ENCODE results near the gene LRP10. TPM values are rescaled to one million over a fixed set of nuclear protein-coding genes. Genes with fewer than 3 reads are reported as not detected.

LRP10 gene
- total RNA-seq, 6 donors from 2014 or later: 90.2 to 169 (median 149) TPM

DNA sequence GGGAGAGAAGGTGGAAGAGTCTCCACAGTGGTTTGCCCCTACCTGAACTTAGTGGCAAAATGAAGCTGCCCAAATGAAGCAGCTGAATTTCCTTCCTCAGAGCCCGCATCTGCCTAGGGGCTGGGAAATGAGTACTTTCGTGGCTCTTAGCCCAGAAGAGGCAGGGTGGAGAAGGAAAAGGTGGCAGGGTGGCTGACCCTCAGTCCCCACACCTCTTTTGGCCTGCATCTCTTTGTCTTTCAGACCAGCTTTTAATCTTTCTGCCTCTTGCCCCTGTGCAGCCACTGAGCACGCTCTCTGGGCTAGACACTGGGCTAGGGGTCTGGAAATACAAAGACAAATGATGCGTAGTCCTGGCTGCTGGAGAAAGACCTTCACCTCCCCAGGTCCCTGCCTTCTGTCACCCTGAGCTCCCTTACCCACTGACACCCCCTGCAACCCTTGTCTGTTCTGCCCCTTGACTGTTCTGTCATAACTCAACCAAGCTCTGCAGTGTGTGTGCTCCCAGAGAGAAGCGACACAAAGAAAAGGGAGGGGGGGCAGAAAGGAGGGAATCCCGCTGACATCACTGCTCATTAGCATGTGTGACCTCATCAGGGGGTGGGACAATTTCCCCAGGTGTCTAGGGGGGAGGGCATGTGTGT is 11.1 kb downstream of the LRP10 start:
- Histone ChIP-seq H3K27ac (no peak overlapping the region), H3K4me3 (no peak overlapping the region), H3K9me3 (no peaks in the 10 kb centered on the region), H3K4me1 (peaks cover 11 to 32% (median 28%) of the 10 kb centered on the region in 4 donors), H3K27me3 (no peaks in the 10 kb centered on the region), H3K36me3 (peaks cover 7 to 19% (median 10%) of the 10 kb centered on the region in 4 donors)
- ATAC-seq (ENCODE audit: low FRiP score in 2 of 2) (no peak), DNase-seq (no peak)
- TF ChIP-seq, protein P1, sequence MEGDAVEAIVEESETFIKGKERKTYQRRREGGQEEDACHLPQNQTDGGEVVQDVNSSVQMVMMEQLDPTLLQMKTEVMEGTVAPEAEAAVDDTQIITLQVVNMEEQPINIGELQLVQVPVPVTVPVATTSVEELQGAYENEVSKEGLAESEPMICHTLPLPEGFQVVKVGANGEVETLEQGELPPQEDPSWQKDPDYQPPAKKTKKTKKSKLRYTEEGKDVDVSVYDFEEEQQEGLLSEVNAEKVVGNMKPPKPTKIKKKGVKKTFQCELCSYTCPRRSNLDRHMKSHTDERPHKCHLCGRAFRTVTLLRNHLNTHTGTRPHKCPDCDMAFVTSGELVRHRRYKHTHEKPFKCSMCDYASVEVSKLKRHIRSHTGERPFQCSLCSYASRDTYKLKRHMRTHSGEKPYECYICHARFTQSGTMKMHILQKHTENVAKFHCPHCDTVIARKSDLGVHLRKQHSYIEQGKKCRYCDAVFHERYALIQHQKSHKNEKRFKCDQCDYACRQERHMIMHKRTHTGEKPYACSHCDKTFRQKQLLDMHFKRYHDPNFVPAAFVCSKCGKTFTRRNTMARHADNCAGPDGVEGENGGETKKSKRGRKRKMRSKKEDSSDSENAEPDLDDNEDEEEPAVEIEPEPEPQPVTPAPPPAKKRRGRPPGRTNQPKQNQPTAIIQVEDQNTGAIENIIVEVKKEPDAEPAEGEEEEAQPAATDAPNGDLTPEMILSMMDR (IDR thresholded peaks at IDR 0.05): no peak
- TF ChIP-seq POLR2A (IDR thresholded peaks at IDR 0.05) (no peak), POLR2AphosphoS5 (IDR thresholded peaks at IDR 0.05) (no peak), EP300 (IDR thresholded peaks at IDR 0.05) (no peak)
- WGBS, 2 donors: 30 to 32% methylated on average over 6 of the region's 6 CpGs

DNA sequence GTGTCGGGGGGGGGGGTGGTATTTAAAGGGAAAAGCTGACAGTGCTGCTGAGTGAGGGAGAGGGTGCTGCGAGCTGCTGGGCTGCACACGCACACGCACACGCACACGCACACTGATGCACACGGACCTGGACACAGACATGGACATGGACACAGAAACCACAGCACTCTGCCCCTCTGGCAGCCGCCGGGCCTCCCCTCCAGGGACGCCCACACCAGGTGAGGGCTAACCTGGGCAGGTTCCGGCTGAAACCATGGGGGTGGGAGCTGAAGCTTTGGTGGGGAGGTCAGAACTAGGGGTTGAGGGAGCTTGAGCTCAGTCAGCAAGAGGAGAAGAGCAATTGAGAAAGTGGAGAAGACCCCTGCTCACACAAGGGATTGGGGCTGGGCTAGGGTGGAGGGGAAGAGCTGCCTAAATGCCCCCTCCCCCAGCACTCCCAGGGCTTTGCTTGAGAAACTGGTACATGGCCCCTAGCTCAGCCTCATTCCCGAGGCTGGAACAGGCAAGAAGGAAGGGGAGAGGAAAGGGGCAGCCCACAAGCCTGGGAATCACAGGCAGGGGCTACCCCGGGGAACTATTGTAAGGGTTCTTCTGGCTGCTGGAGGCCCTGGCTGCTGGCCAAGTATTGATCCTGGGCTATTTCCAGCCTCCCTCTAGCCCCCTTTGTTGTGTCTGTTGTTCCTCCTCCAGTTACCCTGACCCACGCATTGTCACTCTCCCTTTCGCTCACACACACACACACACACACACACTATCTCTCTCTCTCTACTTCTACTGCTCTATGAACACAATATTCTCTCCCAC is 11.8 kb downstream of the LRP10 start, which contains the start of gene REM2:
Gene REM2, plus strand, starts transcription at position 50 of the 804 bp plus-strand sequence. Its CDS starts 66 bp downstream, at position 116.
- DNase-seq (no peak), ATAC-seq (ENCODE audit: low FRiP score in 2 of 2) (no peak)
- no peak within 1 kb of the TSS for H3K4me3 ChIP-seq
- H3K9me3 ChIP-seq: no peaks in the 10 kb centered on the region
- TF ChIP-seq POLR2AphosphoS5 (IDR thresholded peaks at IDR 0.05) (no peak), EP300 (IDR thresholded peaks at IDR 0.05) (no peak), POLR2A (IDR thresholded peaks at IDR 0.05) (no peak)
- TF ChIP-seq, protein P1 (IDR thresholded peaks at IDR 0.05): no peak
- H3K36me3 ChIP-seq: peaks cover under 1 to 12% (median 3%) of the 10 kb centered on the region in 4 donors
- 44 to 52% methylated on average over 11 to 14 of the region's 15 CpGs for WGBS, 2 donors
- H3K27me3 ChIP-seq: no peaks in the 10 kb centered on the region
- H3K4me1 ChIP-seq: peaks cover 16 to 39% (median 34%) of the 10 kb centered on the region in 4 donors
- no peak within 1 kb of the TSS for H3K27ac ChIP-seq

DNA sequence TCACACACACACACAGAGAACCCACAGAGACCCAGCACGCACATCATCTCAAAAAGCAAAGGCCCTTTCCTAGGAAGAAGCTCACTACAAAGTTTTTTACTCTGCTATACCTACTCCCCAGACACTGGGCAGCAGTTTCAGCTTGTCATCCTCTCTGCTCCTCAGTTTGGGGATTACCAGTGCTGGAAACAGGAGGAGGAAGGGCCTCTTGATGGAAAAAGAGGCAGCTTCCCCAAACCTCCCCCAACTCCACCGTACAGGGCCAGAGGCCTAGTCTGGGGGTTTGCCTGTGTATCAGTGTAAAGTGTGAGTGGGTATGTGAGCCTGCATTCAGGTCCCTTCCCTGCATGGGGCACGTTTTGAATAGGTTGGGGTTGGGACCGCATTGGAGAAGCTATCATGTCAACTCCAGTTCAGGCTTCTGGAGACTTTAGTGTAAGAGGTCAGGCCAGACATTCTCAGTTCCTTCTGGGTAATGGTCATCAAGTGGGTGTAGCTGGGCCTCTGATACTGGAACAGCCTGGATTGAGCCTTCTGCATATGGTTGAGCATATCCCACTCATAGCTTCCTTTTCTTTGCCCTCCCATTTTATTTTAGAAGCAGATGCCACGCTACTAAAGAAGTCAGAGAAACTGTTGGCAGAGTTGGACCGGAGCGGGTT is 12.7 kb downstream of the LRP10 start:
- Histone ChIP-seq H3K4me1 (peaks cover 16 to 39% (median 35%) of the 10 kb centered on the region in 4 donors), H3K27ac (no peak overlapping the region), H3K9me3 (no peaks in the 10 kb centered on the region), H3K27me3 (no peaks in the 10 kb centered on the region), H3K4me3 (no peak overlapping the region), H3K36me3 (peaks cover 0 to 4% (median 0%) of the 10 kb centered on the region in 4 donors)
- TF ChIP-seq POLR2A (IDR thresholded peaks at IDR 0.05) (no peak), POLR2AphosphoS5 (IDR thresholded peaks at IDR 0.05) (no peak), EP300 (IDR thresholded peaks at IDR 0.05) (no peak)
- TF ChIP-seq, protein P1 (IDR thresholded peaks at IDR 0.05): no peak
- ATAC-seq (ENCODE audit: low FRiP score in 2 of 2) (no peak), DNase-seq (no peak)
- 79 to 84% methylated on average over 7 of the region's 7 CpGs for WGBS, 2 donors

DNA sequence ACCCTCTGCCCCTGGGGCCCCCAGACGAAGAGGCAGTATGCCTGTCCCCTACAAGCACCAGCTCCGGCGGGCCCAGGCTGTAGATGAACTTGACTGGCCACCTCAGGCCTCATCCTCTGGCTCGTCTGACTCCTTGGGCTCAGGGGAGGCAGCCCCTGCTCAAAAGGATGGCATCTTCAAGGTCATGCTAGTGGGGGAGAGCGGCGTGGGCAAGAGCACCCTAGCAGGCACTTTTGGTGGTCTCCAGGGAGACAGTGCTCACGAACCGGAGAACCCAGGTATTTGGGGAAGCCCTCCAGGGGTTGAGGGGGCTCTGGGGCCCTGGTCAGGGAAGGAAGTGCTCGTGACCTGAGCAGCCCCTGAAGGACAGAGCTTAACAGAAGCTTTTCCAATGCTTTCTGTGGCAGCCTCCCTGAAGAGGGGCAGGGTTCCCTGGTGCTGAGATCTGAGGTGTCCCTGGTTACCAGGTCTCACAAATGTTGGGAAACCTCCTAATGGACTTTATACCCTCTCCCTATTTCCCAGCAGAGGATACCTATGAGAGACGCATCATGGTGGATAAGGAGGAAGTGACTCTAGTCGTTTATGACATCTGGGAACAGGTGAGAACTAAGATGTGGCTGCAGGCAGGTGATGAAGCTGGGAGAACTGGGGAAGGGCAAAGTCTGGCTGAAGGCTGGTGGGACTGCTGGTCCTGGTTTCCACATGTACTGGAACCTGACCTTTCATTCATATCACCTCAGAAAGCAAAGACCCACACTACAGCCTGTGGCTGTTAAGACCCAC is 13.4 kb downstream of the LRP10 start:
- ATAC-seq (ENCODE audit: low FRiP score in 2 of 2) (no peak), DNase-seq (no peak)
- Histone ChIP-seq H3K9me3 (no peaks in the 10 kb centered on the region), H3K27me3 (no peaks in the 10 kb centered on the region), H3K4me1 (peaks cover 16 to 39% (median 35%) of the 10 kb centered on the region in 4 donors), H3K27ac (no peak overlapping the region), H3K36me3 (no peaks in the 10 kb centered on the region), H3K4me3 (no peak overlapping the region)
- TF ChIP-seq POLR2A (IDR thresholded peaks at IDR 0.05): no peak
- TF ChIP-seq, protein P1 (IDR thresholded peaks at IDR 0.05): no peak
- TF ChIP-seq POLR2AphosphoS5 (IDR thresholded peaks at IDR 0.05): no peak
- no peak for TF ChIP-seq EP300 (IDR thresholded peaks at IDR 0.05)
- WGBS, 2 donors: 90 to 92% methylated on average over 7 to 11 of the region's 11 CpGs

Measured in upper lobe of left lung (tissue), 6 donors.